SK-N-SH (cell line): ENCODE results near the gene COL3A1. TPM values are rescaled to one million over a fixed set of nuclear protein-coding genes. Genes with fewer than 3 reads are reported as not detected.

Experiments used
- CTCF ChIA-PET: fragments of 300-600, 350-600 bp; formaldehyde crosslinking; extraction: SDS; loops from one replicate; lab custom pipeline; 2021; lab: Yijun Ruan, JAX
- POLR2A ChIA-PET: fragments of 350-600 bp; sonication (Branson Sonifier 250); formaldehyde crosslinking; extraction: SDS; loops from one replicate; lab custom pipeline; 2020; ENCODE audit warnings: antibody characterized with exemption, inconsistent platforms; lab: Yijun Ruan, JAX
- DNase-seq: peaks from one replicate; pipeline ENCODE4 v3.0.0; 2012
- H2AFZ ChIP-seq: fragments of 200-600 bp; sonication (generic); 2 replicates; pipeline ENCODE4 v1.8.1; 2016; ENCODE audit warnings: antibody characterized with exemption, mild to moderate bottlenecking, low read depth
- H3F3A ChIP-seq: fragments of 200-600 bp; sonication (generic); replicated peaks from 2 replicates; pipeline ENCODE3; 2016; ENCODE audit warnings: antibody characterized with exemption, mild to moderate bottlenecking; ENCODE audit not compliant: insufficient read depth
- H3K27ac ChIP-seq, 2 experiments: fragments of 200-500 bp in 1 of 2; fragments of 200-600 bp in 1 of 2; sonication (Bioruptor generic) in 1 of 2; sonication (generic), shearing (Covaris generic) in 1 of 2; 2 replicates each; pipeline versions ENCODE4 v1.5.1 to v1.6.1; 2014 to 2016; ENCODE audit warnings: low read depth in 2 of 2, inconsistent platforms in 1 of 2, low read length in 1 of 2, mild to moderate bottlenecking in 1 of 2, mixed read lengths in 1 of 2
- H3K27me3 ChIP-seq: fragments of 200-600 bp; sonication (generic), shearing (Covaris generic); 2 replicates; pipeline ENCODE4 v1.6.1; 2016; ENCODE audit warnings: mixed run types; ENCODE audit not compliant: insufficient read depth
- H3K36me3 ChIP-seq, 2 experiments: fragments of 200-500 bp in 1 of 2; fragments of 200-600 bp in 1 of 2; sonication (Bioruptor generic) in 1 of 2; sonication (generic) in 1 of 2; replicated peaks in 1 of 2; 2 replicates each; pipeline versions ENCODE3 to v1.5.1; 2014 to 2016; ENCODE audit warnings: low read length in 1 of 2, mild to moderate bottlenecking in 1 of 2; ENCODE audit not compliant: insufficient read depth in 2 of 2, control insufficient read depth in 1 of 2
- H3K4me1 ChIP-seq, 2 experiments: fragments of 200-500 bp in 1 of 2; fragments of 200-600 bp in 1 of 2; sonication (Bioruptor generic) in 1 of 2; sonication (generic), shearing (Covaris generic) in 1 of 2; 2 replicates each; pipeline versions ENCODE4 v1.5.1 to v1.6.1; 2014 to 2016; ENCODE audit warnings: low read depth in 1 of 2, low read length in 1 of 2, mixed run types in 1 of 2; ENCODE audit not compliant: insufficient read depth in 2 of 2, control insufficient read depth in 1 of 2
- H3K4me2 ChIP-seq: fragments of 200-600 bp; sonication (generic), shearing (Covaris generic); 2 replicates; pipeline ENCODE4 v1.6.1; 2017; ENCODE audit warnings: mixed run types
- H3K4me3 ChIP-seq, 2 experiments: fragments of 200-500 bp in 1 of 2; fragments of 200-600 bp in 1 of 2; sonication (Bioruptor generic) in 1 of 2; sonication (generic), shearing (Covaris generic) in 1 of 2; 2 replicates each; pipeline versions ENCODE4 v1.5.1 to v1.8.1; 2014 to 2016; ENCODE audit warnings: low read depth in 2 of 2, inconsistent platforms in 1 of 2, low read length in 1 of 2, mild to moderate bottlenecking in 1 of 2, mixed read lengths in 1 of 2, moderate library complexity in 1 of 2
- H3K79me2 ChIP-seq: fragments of 200-600 bp; sonication (generic); 2 replicates; pipeline ENCODE4 v1.8.1; 2017; ENCODE audit warnings: mild to moderate bottlenecking; ENCODE audit not compliant: insufficient read depth
- H3K9ac ChIP-seq: fragments of 200-600 bp; sonication (generic); 2 replicates; pipeline ENCODE4 v1.6.1; 2017; ENCODE audit warnings: mixed run types
- H3K9me2 ChIP-seq: fragments of 200-600 bp; sonication (generic); 2 replicates; pipeline ENCODE4 v1.6.1; 2017; ENCODE audit warnings: mixed run types
- H3K9me3 ChIP-seq: fragments of 200-600 bp; sonication (generic); 2 replicates; pipeline ENCODE4 v1.6.1; 2017; ENCODE audit warnings: mixed run types, mild to moderate bottlenecking, moderate library complexity
- H4K20me1 ChIP-seq: fragments of 200-600 bp; sonication (generic); 2 replicates; pipeline ENCODE4 v1.6.1; 2017; ENCODE audit warnings: mild to moderate bottlenecking, mixed run types; ENCODE audit not compliant: insufficient read depth
- ELF1 ChIP-seq: IDR thresholded peaks from 2 replicates; pipeline ENCODE4 v1.4.0; 2012
- EP300 ChIP-seq, 2 experiments: IDR thresholded peaks; 2 replicates each; pipeline versions ENCODE4 v1.4.0 to v1.6.1; 2012; ENCODE audit warnings: borderline replicate concordance in 1 of 2, low read depth in 1 of 2, low read length in 1 of 2
- FOSL2 ChIP-seq: IDR thresholded peaks from 2 replicates; pipeline ENCODE4 v1.4.0; 2012; ENCODE audit warnings: low read depth, mild to moderate bottlenecking, moderate library complexity, borderline replicate concordance
- FOXM1 ChIP-seq: IDR thresholded peaks from 2 replicates; pipeline ENCODE4 v1.4.0; 2012; ENCODE audit warnings: low read depth, mild to moderate bottlenecking
- JUND ChIP-seq: IDR thresholded peaks from 2 replicates; pipeline ENCODE4 v1.4.0; 2012
- MXI1 ChIP-seq: IDR thresholded peaks from 2 replicates; pipeline ENCODE4 v1.6.1; 2012; ENCODE audit warnings: mild to moderate bottlenecking, low read depth, low read length, improper control_type of control experiment
- NFIC ChIP-seq: IDR thresholded peaks from 2 replicates; pipeline ENCODE4 v1.4.0; 2012; ENCODE audit warnings: borderline replicate concordance
- PBX3 ChIP-seq: IDR thresholded peaks from 2 replicates; pipeline ENCODE4; 2012
- POLR2AphosphoS5 ChIP-seq: IDR thresholded peaks from 2 replicates; pipeline ENCODE4 v1.6.1; 2012; ENCODE audit warnings: low read depth, low read length
- RCOR1 ChIP-seq: fragments of 150-350 bp; IDR thresholded peaks from 2 replicates; pipeline ENCODE4 v1.6.1; 2017; ENCODE audit warnings: antibody characterized with exemption, low read length
- REST ChIP-seq: IDR thresholded peaks from 2 replicates; pipeline ENCODE4 v1.6.1; 2012; ENCODE audit warnings: mild to moderate bottlenecking, low read depth, low read length, moderate library complexity
- RFX5 ChIP-seq: IDR thresholded peaks from 2 replicates; pipeline ENCODE4 v1.6.1; 2012; ENCODE audit warnings: mild to moderate bottlenecking, improper control_type of control experiment, low read length
- RXRA ChIP-seq: IDR thresholded peaks from 2 replicates; pipeline ENCODE4 v1.4.0; 2012; ENCODE audit warnings: low read depth, mild to moderate bottlenecking, borderline replicate concordance
- TAF1 ChIP-seq: IDR thresholded peaks from 2 replicates; pipeline ENCODE4 v1.6.1; 2012; ENCODE audit warnings: low read depth, mild to moderate bottlenecking, low read length, moderate library complexity, borderline replicate concordance
- TCF12 ChIP-seq: IDR thresholded peaks from 2 replicates; pipeline ENCODE4 v1.4.0; 2012
- TEAD4 ChIP-seq: IDR thresholded peaks from 2 replicates; pipeline ENCODE4 v1.4.0; 2012; ENCODE audit warnings: mild to moderate bottlenecking, borderline replicate concordance; ENCODE audit not compliant: insufficient read depth
- YY1 ChIP-seq: IDR thresholded peaks from 2 replicates; pipeline ENCODE4 v1.4.0; 2012; ENCODE audit warnings: low read depth, mild to moderate bottlenecking
- ZBTB33 ChIP-seq: IDR thresholded peaks from 2 replicates; pipeline ENCODE4 v1.4.0; 2012; ENCODE audit warnings: low read depth, borderline replicate concordance
- WGBS: methylation state at CpG from one replicate; pipeline ENCODE4 v1.1.6; 2017; ENCODE audit warnings: low lambda C conversion rate; 5-methylcytosine and 5-hydroxymethylcytosine counted together
- polyA plus RNA-seq, 3 experiments: library from polyadenylated mRNA; depleted of rRNA; stranded (reverse); fragments of >200 nt; gene quantifications; 2 replicates each; pipeline ENCODE4 v1.2.3, GENCODE V29; 2012
- TF ChIP-seq, protein P1 (sequence below): IDR thresholded peaks from 2 replicates; pipeline ENCODE4 v1.4.0; 2012; ENCODE audit warnings: low read depth
- TF ChIP-seq, protein P2 (sequence below): fragments of 150-350 bp; IDR thresholded peaks from 2 replicates; pipeline ENCODE4 v1.6.1; 2016; ENCODE audit warnings: mild to moderate bottlenecking, low read depth, low read length
- TF ChIP-seq, protein P3 (sequence below): IDR thresholded peaks from 2 replicates; pipeline ENCODE4 v1.4.0; 2012; ENCODE audit warnings: low read depth, borderline replicate concordance

COL3A1 gene
- polyA plus RNA-seq, 1 of the 3 experiments (the other 2 are of a cell fraction): 987 TPM

GRCh38 chr2:188969236-188969635 lies 4.9 kb upstream of the COL3A1 start:
- CTCF ChIA-PET: no interaction called here
- Histone ChIP-seq H4K20me1 (no peaks in the 10 kb centered on the region), H3K4me1 (peaks cover 0 to 28% of the 10 kb centered on the region in 2 experiments; a peak in 3 of 4 replicates), H3K36me3 (no peaks in the 10 kb centered on the region), H3K27ac (peak overlapping the region; percentile 62 to 69), H3K27me3 (no peaks in the 10 kb centered on the region), H3K9me2 (no peaks in the 10 kb centered on the region; the same call in 1 of the 2 replicates), H3K9ac (peak overlapping the region; percentile 23; the same call in 1 of the 2 replicates), H3K9me3 (no peaks in the 10 kb centered on the region), H3K4me3 (no peak overlapping the region), H3K79me2 (peaks cover 7% of the 10 kb centered on the region; the same call in 1 of the 2 replicates), H3K4me2 (peak overlapping the region; percentile 36), H2AFZ (peak overlapping the region; percentile 56; the same call in 1 of the 2 replicates), H3F3A (peaks cover 35% of the 10 kb centered on the region)
- 9% methylated on average over 3 of the region's 3 CpGs for WGBS
- no peak for TF ChIP-seq REST
- TF ChIP-seq TCF12: peak; percentile 93
- TF ChIP-seq NFIC: peak; percentile 66
- TF ChIP-seq, protein P1, sequence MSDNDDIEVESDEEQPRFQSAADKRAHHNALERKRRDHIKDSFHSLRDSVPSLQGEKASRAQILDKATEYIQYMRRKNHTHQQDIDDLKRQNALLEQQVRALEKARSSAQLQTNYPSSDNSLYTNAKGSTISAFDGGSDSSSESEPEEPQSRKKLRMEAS: peak; percentile 54; the same call in 1 of the 2 replicates
- TF ChIP-seq RXRA: peak; percentile 19; the same call in 1 of the 2 replicates
- peak; percentile 48; the same call in 1 of the 2 replicates for TF ChIP-seq POLR2AphosphoS5
- TF ChIP-seq ZBTB33: no peak
- TF ChIP-seq, protein P2, sequence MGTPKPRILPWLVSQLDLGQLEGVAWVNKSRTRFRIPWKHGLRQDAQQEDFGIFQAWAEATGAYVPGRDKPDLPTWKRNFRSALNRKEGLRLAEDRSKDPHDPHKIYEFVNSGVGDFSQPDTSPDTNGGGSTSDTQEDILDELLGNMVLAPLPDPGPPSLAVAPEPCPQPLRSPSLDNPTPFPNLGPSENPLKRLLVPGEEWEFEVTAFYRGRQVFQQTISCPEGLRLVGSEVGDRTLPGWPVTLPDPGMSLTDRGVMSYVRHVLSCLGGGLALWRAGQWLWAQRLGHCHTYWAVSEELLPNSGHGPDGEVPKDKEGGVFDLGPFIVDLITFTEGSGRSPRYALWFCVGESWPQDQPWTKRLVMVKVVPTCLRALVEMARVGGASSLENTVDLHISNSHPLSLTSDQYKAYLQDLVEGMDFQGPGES: no peak
- TF ChIP-seq EP300 (IDR thresholded peaks at IDR 0.05; ENCODE audit: borderline replicate concordance in 1 of 2, low read depth in 1 of 2, low read length in 1 of 2): peak in 1 of 2 experiments; percentile 76; a peak in 3 of 4 replicates
- peak; percentile 88 for TF ChIP-seq PBX3
- TF ChIP-seq FOXM1: 0 out of 2 replicates have a peak, but pooled peaks have one; percentile 39
- no peak for TF ChIP-seq RCOR1
- TF ChIP-seq YY1: no peak
- 0 out of 2 replicates have a peak, but pooled peaks have one; percentile 42 for TF ChIP-seq TAF1
- TF ChIP-seq ELF1: no peak
- peak; percentile 84 for TF ChIP-seq FOSL2
- TF ChIP-seq JUND: peak; percentile 87
- TF ChIP-seq, protein P3, sequence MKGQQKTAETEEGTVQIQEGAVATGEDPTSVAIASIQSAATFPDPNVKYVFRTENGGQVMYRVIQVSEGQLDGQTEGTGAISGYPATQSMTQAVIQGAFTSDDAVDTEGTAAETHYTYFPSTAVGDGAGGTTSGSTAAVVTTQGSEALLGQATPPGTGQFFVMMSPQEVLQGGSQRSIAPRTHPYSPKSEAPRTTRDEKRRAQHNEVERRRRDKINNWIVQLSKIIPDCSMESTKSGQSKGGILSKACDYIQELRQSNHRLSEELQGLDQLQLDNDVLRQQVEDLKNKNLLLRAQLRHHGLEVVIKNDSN: no peak
- peak; percentile 71 for TF ChIP-seq TEAD4
- no peak for TF ChIP-seq RFX5
- TF ChIP-seq MXI1: no peak
- no peak for DNase-seq
- POLR2A ChIA-PET: no interaction called here
